ENCODE measurements around the gene POLR2L. TPM values are rescaled to one million over a fixed set of nuclear protein-coding genes. Genes with fewer than 3 reads are reported as not detected.

Gene POLR2L
- total RNA-seq, 1 experiment from 2014 or later, result 117 TPM

- Histone ChIP-seq H3K27ac (ENCODE audit: low read depth, low read length, poor library complexity, severe bottlenecking) (no peak overlapping the region), H3K27me3 (replicated peaks; ENCODE audit: insufficient read depth, low read depth, low read length, poor library complexity) (no peaks in the 10 kb centered on the region), H3K9me3 (ENCODE audit: low read depth, low read length, poor library complexity, severe bottlenecking) (no peaks in the 10 kb centered on the region), H3K36me3 (ENCODE audit: insufficient read depth, low read length, poor library complexity, severe bottlenecking) (no peaks in the 10 kb centered on the region), H3K4me1 (ENCODE audit: insufficient read depth, low read length, poor library complexity, severe bottlenecking) (peaks cover 5% of the 10 kb centered on the region), H3K4me3 (ENCODE audit: low read depth, low read length, poor library complexity, severe bottlenecking) (no peak overlapping the region)
- intact Hi-C loops (cut with micrococcal nuclease; ENCODE audit: unreplicated experiment), result no loop called here
- POLR2A ChIA-PET (ENCODE audit: low non-redundant PET), result no interaction called here
- CTCF ChIA-PET, result no interaction called here
- no peak for TF ChIP-seq EZH2 (IDR thresholded peaks at IDR 0.05; ENCODE audit: borderline replicate concordance, low read depth, low read length, poor library complexity, severe bottlenecking)
- no peak for DNase-seq (ENCODE audit: low spot score)
- no TSS peak for BruUV-seq (replicated peaks)
Observed at GRCh38 chr11:875769-876301, 33.5 kb upstream of the POLR2L start.

- ChIA-PET POLR2A (ENCODE audit: low non-redundant PET) (interaction anchor here (0.6 kb wide), 1 partner anchor 58 kb away, joined by 3 read pairs; no protein-coding TSS in a partner anchor), CTCF (no interaction called here)
- H3K9me3 ChIP-seq (ENCODE audit: low read depth, low read length, poor library complexity, severe bottlenecking), result no peaks in the 10 kb centered on the region
- intact Hi-C loops (cut with micrococcal nuclease; ENCODE audit: unreplicated experiment), result no loop called here
- DNase-seq (ENCODE audit: low spot score), result no peak
- H3K36me3 ChIP-seq (ENCODE audit: insufficient read depth, low read length, poor library complexity, severe bottlenecking), result no peaks in the 10 kb centered on the region
- H3K4me3 ChIP-seq (ENCODE audit: low read depth, low read length, poor library complexity, severe bottlenecking), result no peak overlapping the region
- H3K4me1 ChIP-seq (ENCODE audit: insufficient read depth, low read length, poor library complexity, severe bottlenecking), result peaks cover 5% of the 10 kb centered on the region
- H3K27me3 ChIP-seq (replicated peaks; ENCODE audit: insufficient read depth, low read depth, low read length, poor library complexity), result no peaks in the 10 kb centered on the region
- TF ChIP-seq EZH2 (IDR thresholded peaks at IDR 0.05; ENCODE audit: borderline replicate concordance, low read depth, low read length, poor library complexity, severe bottlenecking) (no peak), CTCF (conservative IDR thresholded peaks at IDR 0.05; ENCODE audit: low read depth, low read length) (no peak)
- BruUV-seq (replicated peaks), result no TSS peak
- H3K27ac ChIP-seq (ENCODE audit: low read depth, low read length, poor library complexity, severe bottlenecking), result no peak overlapping the region
Observed at GRCh38 chr11:875203-875602, 32.9 kb upstream of the POLR2L start.

GRCh38 chr11:873706-874105, 31.4 kb upstream of the POLR2L start:
- H3K36me3 ChIP-seq (ENCODE audit: insufficient read depth, low read length, poor library complexity, severe bottlenecking), result no peaks in the 10 kb centered on the region
- no peak overlapping the region for H3K4me3 ChIP-seq (ENCODE audit: low read depth, low read length, poor library complexity, severe bottlenecking)
- H3K9me3 ChIP-seq (ENCODE audit: low read depth, low read length, poor library complexity, severe bottlenecking), result no peaks in the 10 kb centered on the region
- ChIA-PET CTCF (no interaction called here), POLR2A (ENCODE audit: low non-redundant PET) (no interaction called here)
- intact Hi-C loops (cut with micrococcal nuclease; ENCODE audit: unreplicated experiment), result no loop called here
- TF ChIP-seq EZH2 (IDR thresholded peaks at IDR 0.05; ENCODE audit: borderline replicate concordance, low read depth, low read length, poor library complexity, severe bottlenecking) (no peak), CTCF (conservative IDR thresholded peaks at IDR 0.05; ENCODE audit: low read depth, low read length) (no peak)
- H3K27ac ChIP-seq (ENCODE audit: low read depth, low read length, poor library complexity, severe bottlenecking), result no peak overlapping the region
- peaks cover 5% of the 10 kb centered on the region for H3K4me1 ChIP-seq (ENCODE audit: insufficient read depth, low read length, poor library complexity, severe bottlenecking)
- H3K27me3 ChIP-seq (replicated peaks; ENCODE audit: insufficient read depth, low read depth, low read length, poor library complexity), result no peaks in the 10 kb centered on the region
- BruUV-seq (replicated peaks), result no TSS peak
- DNase-seq (ENCODE audit: low spot score), result no peak

- no peaks in the 10 kb centered on the region for H3K9me3 ChIP-seq (ENCODE audit: low read depth, low read length, poor library complexity, severe bottlenecking)
- H3K27me3 ChIP-seq (replicated peaks; ENCODE audit: insufficient read depth, low read depth, low read length, poor library complexity), result no peaks in the 10 kb centered on the region
- H3K4me3 ChIP-seq (ENCODE audit: low read depth, low read length, poor library complexity, severe bottlenecking), result no peak overlapping the region
- intact Hi-C loops (cut with micrococcal nuclease; ENCODE audit: unreplicated experiment), result no loop called here
- no peaks in the 10 kb centered on the region for H3K36me3 ChIP-seq (ENCODE audit: insufficient read depth, low read length, poor library complexity, severe bottlenecking)
- peaks cover 5% of the 10 kb centered on the region for H3K4me1 ChIP-seq (ENCODE audit: insufficient read depth, low read length, poor library complexity, severe bottlenecking)
- POLR2A ChIA-PET (ENCODE audit: low non-redundant PET), result no interaction called here
- CTCF ChIA-PET, result no interaction called here
- no TSS peak for BruUV-seq (replicated peaks)
- no peak overlapping the region for H3K27ac ChIP-seq (ENCODE audit: low read depth, low read length, poor library complexity, severe bottlenecking)
- TF ChIP-seq CTCF (conservative IDR thresholded peaks at IDR 0.05; ENCODE audit: low read depth, low read length) (no peak), EZH2 (IDR thresholded peaks at IDR 0.05; ENCODE audit: borderline replicate concordance, low read depth, low read length, poor library complexity, severe bottlenecking) (no peak)
- DNase-seq (ENCODE audit: low spot score), result no peak
Observed at GRCh38 chr11:872799-873198, 30.5 kb upstream of the POLR2L start.

All from A673 (cell line).